CD14-positive monocyte (primary cell): Measurements from ENCODE around the gene UBXN6. TPM values are rescaled to one million over a fixed set of nuclear protein-coding genes. Genes with fewer than 3 reads are reported as not detected.

Experiments used
- DNase-seq, 3 donors: peaks; one replicate each; pipeline ENCODE4 v3.0.0-alpha.2; 2011 to 2022
- H2AFZ ChIP-seq: 2 replicates; pipeline ENCODE4 v1.6.0; 2012; ENCODE audit warnings: mild to moderate bottlenecking, low read depth, low read length, inconsistent platforms; ENCODE audit not compliant: insufficient read depth, poor library complexity, severe bottlenecking
- H3K27ac ChIP-seq, 2 donors: 1 replicate in 1 of 2; 2 replicates in 1 of 2; pipeline ENCODE4 v1.5.1; 2012 to 2013; ENCODE audit warnings: low read length in 2 of 2, control low read depth in 1 of 2, inconsistent platforms in 1 of 2, low read depth in 1 of 2, mild to moderate bottlenecking in 1 of 2
- H3K27me3 ChIP-seq, 2 donors: one replicate each; pipeline versions ENCODE4 v1.6.0 to v1.6.1; 2011 to 2013; ENCODE audit warnings: low read length in 2 of 2; ENCODE audit not compliant: control insufficient read depth in 2 of 2, insufficient read depth in 2 of 2
- H3K36me3 ChIP-seq, 2 donors: replicated peaks in 1 of 2; 1 replicate in 1 of 2; 2 replicates in 1 of 2; pipeline versions ENCODE4 v1.5.1 to v1.6.1; 2012 to 2013; ENCODE audit warnings: low read length in 2 of 2, control low read depth in 1 of 2, inconsistent platforms in 1 of 2, mild to moderate bottlenecking in 1 of 2; ENCODE audit not compliant: insufficient read depth in 2 of 2, control insufficient read depth in 1 of 2
- H3K4me1 ChIP-seq, 2 donors: 1 replicate in 1 of 2; 2 replicates in 1 of 2; pipeline versions ENCODE4 v1.5.1 to v1.6.1; 2012 to 2013; ENCODE audit warnings: low read length in 2 of 2, control low read depth in 1 of 2, inconsistent platforms in 1 of 2, mild to moderate bottlenecking in 1 of 2, moderate library complexity in 1 of 2; ENCODE audit not compliant: insufficient read depth in 2 of 2, control insufficient read depth in 1 of 2
- H3K4me2 ChIP-seq: replicated peaks from 2 replicates; pipeline ENCODE3; 2012; ENCODE audit warnings: low read length, moderate library complexity, mild to moderate bottlenecking; ENCODE audit not compliant: poor library complexity, severe bottlenecking; ENCODE audit errors: extremely low read depth
- H3K4me3 ChIP-seq, 3 experiments: fragments of 200-600 bp in 1 of 3; sonication (generic) in 1 of 3; replicated peaks in 1 of 3; 1 replicate in 2 of 3; 2 replicates in 1 of 3; pipeline ENCODE4 v1.5.1; 2011 to 2013; ENCODE audit warnings: low read length in 3 of 3, mild to moderate bottlenecking in 3 of 3, control low read depth in 2 of 3, low read depth in 2 of 3, inconsistent platforms in 1 of 3, moderate library complexity in 1 of 3
- H3K79me2 ChIP-seq: 2 replicates; pipeline ENCODE4 v1.6.0; 2012; ENCODE audit warnings: mild to moderate bottlenecking, control low read depth, inconsistent platforms, low read length, moderate library complexity; ENCODE audit not compliant: insufficient read depth
- H3K9ac ChIP-seq: 2 replicates; pipeline ENCODE4 v1.6.0; 2017; ENCODE audit warnings: low read length, mild to moderate bottlenecking; ENCODE audit not compliant: insufficient read depth, poor library complexity, severe bottlenecking
- H3K9me3 ChIP-seq, 2 donors: replicated peaks in 1 of 2; 1 replicate in 1 of 2; 2 replicates in 1 of 2; pipeline versions ENCODE4 v1.5.1 to v1.6.1; 2012 to 2013; ENCODE audit warnings: low read length in 2 of 2, control low read depth in 1 of 2; ENCODE audit not compliant: control insufficient read depth in 1 of 2, insufficient read depth in 1 of 2
- H4K20me1 ChIP-seq: 2 replicates; pipeline ENCODE4 v1.6.0; 2012; ENCODE audit warnings: mild to moderate bottlenecking, low read length, control low read depth, moderate library complexity; ENCODE audit not compliant: insufficient read depth
- H3K27ac Mint-ChIP-seq, 7 donors: one replicate each; pipeline ENCODE4 v1.8.0; 2020; ENCODE audit warnings: mild to moderate bottlenecking in 7 of 7, mixed read lengths in 7 of 7, moderate library complexity in 6 of 7, inconsistent platforms in 2 of 7
- H3K27me3 Mint-ChIP-seq, 3 donors: one replicate each; pipeline ENCODE4 v1.8.0; 2021 to 2022; ENCODE audit warnings: low read depth in 3 of 3, mild to moderate bottlenecking in 3 of 3, mixed read lengths in 3 of 3, moderate library complexity in 3 of 3, inconsistent platforms in 1 of 3
- H3K36me3 Mint-ChIP-seq, 2 donors: one replicate each; pipeline ENCODE4 v1.8.0; 2020; ENCODE audit warnings: mixed read lengths in 2 of 2, inconsistent platforms in 1 of 2, mild to moderate bottlenecking in 1 of 2
- H3K4me1 Mint-ChIP-seq: one replicate; pipeline ENCODE4 v1.8.0; 2020; ENCODE audit warnings: mild to moderate bottlenecking, mixed read lengths
- H3K4me3 Mint-ChIP-seq, 2 donors: one replicate each; pipeline ENCODE4 v1.8.0; 2020; ENCODE audit warnings: mild to moderate bottlenecking in 2 of 2, mixed read lengths in 2 of 2, moderate library complexity in 1 of 2
- H3K9me3 Mint-ChIP-seq, 7 donors: one replicate each; pipeline ENCODE4 v1.8.0; 2020 to 2022; ENCODE audit warnings: mixed read lengths in 7 of 7, mild to moderate bottlenecking in 6 of 7, moderate library complexity in 6 of 7, inconsistent platforms in 2 of 7
- CTCF ChIP-seq: fragments of 200-600 bp; IDR thresholded peaks from one replicate; pipeline ENCODE4 v1.8.0; 2022; ENCODE audit warnings: antibody characterized with exemption, mild to moderate bottlenecking
- WGBS: methylation state at CpG from one replicate; pipeline ENCODE4 v1.1.5; 2013; ENCODE audit warnings: missing lambda C conversion rate; ENCODE audit not compliant: insufficient coverage; 5-methylcytosine and 5-hydroxymethylcytosine counted together
- intact Hi-C, 2 donors: fragments of 100-400 bp; cut with micrococcal nuclease; formaldehyde crosslinking; loops; one replicate each; pipeline versions ENCODE4 v1.15.0 to v1.15.1; 2023
- polyA plus RNA-seq, 3 donors: library from polyadenylated mRNA; depleted of rRNA in 1 of 3; unstranded in 2 of 3; stranded (reverse) in 1 of 3; fragments of 300-500 nt in 2 of 3; fragments of >200 nt in 1 of 3; fragmentation: Illumina TruSeq in 2 of 3; gene quantifications; 1 replicate in 2 of 3; 2 replicates in 1 of 3; pipeline ENCODE4 v1.2.3, GENCODE V29; 2012 to 2021

Gene UBXN6
- polyA plus RNA-seq, 3 donors, result 3.8 to 64.5 (median 5.4) TPM

- Mint-ChIP-seq H3K27me3 (peaks cover 0 to 6% (median 5%) of the 10 kb centered on the region in 3 donors), H3K4me3 (peak overlapping the region; percentile 82 to 96), H3K27ac (peak overlapping the region; percentile 94 to 99 (median 98)), H3K9me3 (peaks cover 0 to 2% (median 0%) of the 10 kb centered on the region in 7 donors), H3K36me3 (peaks cover 33 to 64% of the 10 kb centered on the region in 2 donors), H3K4me1 (peaks cover 38% of the 10 kb centered on the region)
- DNase-seq, result peak in 1 of 3 donors; percentile 35
- peaks cover 37 to 44% of the 10 kb centered on the region in 2 donors for H3K4me1 ChIP-seq
- peak overlapping the region; percentile 72 for H3K9ac ChIP-seq
- H3K36me3 ChIP-seq, result peaks cover 15 to 25% of the 10 kb centered on the region in 2 donors
- no peak overlapping the region for H2AFZ ChIP-seq
- 45% methylated on average over 6 of the region's 9 CpGs for WGBS
- no peak for TF ChIP-seq CTCF
- peak overlapping the region in 1 of 3 experiments; percentile 70 for H3K4me3 ChIP-seq
- H4K20me1 ChIP-seq, result no peaks in the 10 kb centered on the region
- H3K79me2 ChIP-seq, result peaks cover 30% of the 10 kb centered on the region
- no peaks in the 10 kb centered on the region for H3K27me3 ChIP-seq
- no peaks in the 10 kb centered on the region for H3K9me3 ChIP-seq
- intact Hi-C loops, result loop anchor here in 1 of 2 donors (2.0 kb wide), 3 partner anchors 26 to 56 kb away; partner anchors contain the start of genes CHAF1A and UBXN6
- H3K4me2 ChIP-seq, result peak overlapping the region; percentile 78
- peak overlapping the region; percentile 96 to 99 for H3K27ac ChIP-seq
These were observed 26.3 kb downstream of the UBXN6 start for GRCh38 chr19:4431296-4431695.

- intact Hi-C loops, result loop anchor here in 1 of 2 donors (2.0 kb wide), 3 partner anchors 26 to 56 kb away; partner anchors contain the start of genes CHAF1A and UBXN6
- H3K27me3 Mint-ChIP-seq, result peaks cover 0 to 6% (median 5%) of the 10 kb centered on the region in 3 donors
- DNase-seq, result peak; percentile 92 to 97 (median 94)
- no peak overlapping the region for H2AFZ ChIP-seq
- H3K4me1 ChIP-seq, result peaks cover 37 to 44% of the 10 kb centered on the region in 2 donors
- H3K27ac ChIP-seq, result peak overlapping the region; percentile 96 to 99
- H3K36me3 Mint-ChIP-seq, result peaks cover 36 to 65% of the 10 kb centered on the region in 2 donors
- H3K4me3 Mint-ChIP-seq, result peak overlapping the region; percentile 82 to 96
- H3K9me3 ChIP-seq, result no peaks in the 10 kb centered on the region
- H3K4me3 ChIP-seq, result peak overlapping the region in 1 of 3 experiments; percentile 70
- peak overlapping the region; percentile 78 for H3K4me2 ChIP-seq
- 39% methylated on average over 4 of the region's 12 CpGs for WGBS
- H3K27ac Mint-ChIP-seq, result peak overlapping the region; percentile 94 to 99 (median 98)
- H3K9me3 Mint-ChIP-seq, result peaks cover 0 to 2% (median 0%) of the 10 kb centered on the region in 7 donors
- peaks cover 27% of the 10 kb centered on the region for H3K79me2 ChIP-seq
- TF ChIP-seq CTCF, result no peak
- H3K36me3 ChIP-seq, result peaks cover 11 to 24% of the 10 kb centered on the region in 2 donors
- H3K9ac ChIP-seq, result peak overlapping the region; percentile 72
- H4K20me1 ChIP-seq, result no peaks in the 10 kb centered on the region
- no peaks in the 10 kb centered on the region for H3K27me3 ChIP-seq
- peaks cover 38% of the 10 kb centered on the region for H3K4me1 Mint-ChIP-seq
These were observed 26.8 kb downstream of the UBXN6 start for GRCh38 chr19:4430760-4431159.
